ENCODE results near the gene MOB1B. TPM values are rescaled to one million over a fixed set of nuclear protein-coding genes. Genes with fewer than 3 reads are reported as not detected.
A peak's percentile ranks its signal among the peaks of the same experiment; 100 is the strongest.
"Not testable (repeated sequence)": the region's sequence is repeated elsewhere in the genome, so short reads cannot be mapped to it uniquely, and the experiment has no call there.

The MOB1B gene
- total RNA-seq, 1 donor from 2014 or later = 59.6 TPM

- no peak for DNase-seq (ENCODE audit: low read depth)
Observed at GRCh38 chr4:70948665-70949260, 46.6 kb downstream of the MOB1B start.

- no peak for DNase-seq (ENCODE audit: low read depth)
Observed at GRCh38 chr4:70954032-70954431, 51.9 kb downstream of the MOB1B start.

- no peak for DNase-seq (ENCODE audit: low read depth)
Observed at GRCh38 chr4:70956549-70957210, 54.5 kb downstream of the MOB1B start.

- DNase-seq (ENCODE audit: low read depth) = peak; percentile 43
Observed at GRCh38 chr4:70958681-70959080, 56.5 kb downstream of the MOB1B start.

GRCh38 chr4:70969076-70969475 is 66.9 kb downstream of the MOB1B start:
- peak; percentile 47 for DNase-seq (ENCODE audit: low read depth)

- no peak for DNase-seq (ENCODE audit: low read depth)
Observed at GRCh38 chr4:70976252-70976651, 74.1 kb downstream of the MOB1B start.

- DNase-seq (ENCODE audit: low read depth) = no peak
Observed at GRCh38 chr4:70979445-70980008, 77.4 kb downstream of the MOB1B start.

- no peak for DNase-seq (ENCODE audit: low read depth)
Observed at GRCh38 chr4:70980196-70980595, 78.0 kb downstream of the MOB1B start.

- DNase-seq (ENCODE audit: low read depth) = no peak
Observed at GRCh38 chr4:70984106-70984505, 81.9 kb downstream of the MOB1B start.

GRCh38 chr4:70984589-70984988 is 82.4 kb downstream of the MOB1B start:
- DNase-seq (ENCODE audit: low read depth) = no peak

- no peak for DNase-seq (ENCODE audit: low read depth)
Observed at GRCh38 chr4:70991596-70991995, 89.4 kb downstream of the MOB1B start.

GRCh38 chr4:70992391-70992881 is 90.3 kb downstream of the MOB1B start:
- DNase-seq (ENCODE audit: low read depth) = peak; percentile 15

- peak; percentile 94 for DNase-seq (ENCODE audit: low read depth)
Observed at GRCh38 chr4:70993181-70994068, 91.3 kb downstream of the MOB1B start, which contains the start of gene DCK. DCK (plus strand) TSS chr4:70993649; CDS start chr4:70993836, 187 bp downstream.

GRCh38 chr4:70994069-70994366 is 91.8 kb downstream of the MOB1B start:
- no peak for DNase-seq (ENCODE audit: low read depth)

- DNase-seq (ENCODE audit: low read depth) = no peak
Observed at GRCh38 chr4:70994387-70995099, 92.4 kb downstream of the MOB1B start.

GRCh38 chr4:70996018-70996360 is 93.8 kb downstream of the MOB1B start:
- DNase-seq (ENCODE audit: low read depth) = no peak

GRCh38 chr4:70997036-70997435 is 94.9 kb downstream of the MOB1B start:
- no peak for DNase-seq (ENCODE audit: low read depth)

- no peak for DNase-seq (ENCODE audit: low read depth)
Observed at GRCh38 chr4:70997546-70997945, 95.4 kb downstream of the MOB1B start.

- not testable (repeated sequence) for DNase-seq (ENCODE audit: low read depth)
Observed at GRCh38 chr4:70999639-71000038, 97.5 kb downstream of the MOB1B start.

- DNase-seq (ENCODE audit: low read depth) = not testable (repeated sequence)
Observed at GRCh38 chr4:71001363-71001762, 99.2 kb downstream of the MOB1B start.

- DNase-seq (ENCODE audit: low read depth) = no peak
Observed at GRCh38 chr4:71004281-71004851, 102.2 kb downstream of the MOB1B start.

Measured in myocyte (in vitro differentiated cells).